Fibroblast of skin of left biceps (primary cell): ENCODE data around the gene AFMID.
"Not testable (repeated sequence)": the region's sequence is repeated elsewhere in the genome, so short reads cannot be mapped to it uniquely, and the experiment has no call there.

Source experiments
- DNase-seq, 2 experiments: peaks; one replicate each; pipeline ENCODE4 v3.0.0-alpha.2; 2013; ENCODE audit warnings: low read depth in 2 of 2

Gene AFMID

GRCh38 chr17:78154903-78155811 lies 32.0 kb upstream of the AFMID start:
- DNase-seq = no peak

GRCh38 chr17:78159575-78160158 lies 27.5 kb upstream of the AFMID start:
- DNase-seq = peak; percentile 64 to 75

- no peak for DNase-seq
Observed at GRCh38 chr17:78163881-78164747, 23.0 kb upstream of the AFMID start.

GRCh38 chr17:78164748-78165607 lies 22.2 kb upstream of the AFMID start:
- DNase-seq = no peak

- no peak for DNase-seq
Observed at GRCh38 chr17:78166416-78166815, 20.7 kb upstream of the AFMID start.

- no peak for DNase-seq
Observed at GRCh38 chr17:78168242-78168902, 18.8 kb upstream of the AFMID start, which contains the start of gene SYNGR2. Gene SYNGR2 (plus strand): TSS chr17:78168581. CDS start chr17:78168617, 36 bp downstream.

- DNase-seq = no peak
Observed at GRCh38 chr17:78168903-78169793, 18.0 kb upstream of the AFMID start.

GRCh38 chr17:78170692-78171590 lies 16.2 kb upstream of the AFMID start:
- no peak for DNase-seq

GRCh38 chr17:78171591-78172248 lies 15.4 kb upstream of the AFMID start:
- not testable (repeated sequence) for DNase-seq

- no peak for DNase-seq
Observed at GRCh38 chr17:78172249-78173051, 14.7 kb upstream of the AFMID start.

GRCh38 chr17:78173097-78173715 lies 14.0 kb upstream of the AFMID start:
- DNase-seq = no peak

- no peak for DNase-seq
Observed at GRCh38 chr17:78174346-78174869, 12.8 kb upstream of the AFMID start.

- no peak for DNase-seq
Observed at GRCh38 chr17:78174870-78175642, 12.1 kb upstream of the AFMID start.

GRCh38 chr17:78175643-78175981 lies 11.6 kb upstream of the AFMID start:
- DNase-seq = no peak

- DNase-seq = no peak
Observed at GRCh38 chr17:78176548-78177025, 10.6 kb upstream of the AFMID start.

- no peak for DNase-seq
Observed at GRCh38 chr17:78179372-78179771, 7.8 kb upstream of the AFMID start.
